HG03575 (cell line): ENCODE measurements around the gene WT1.
"Not testable (repeated sequence)": the region's sequence is repeated elsewhere in the genome, so short reads cannot be mapped to it uniquely, and the experiment has no call there.

ENCODE experiments used
- ATAC-seq: cut with Tn5 transposase; IDR thresholded peaks from one replicate; pipeline ENCODE4 v1.9.1; 2021; ENCODE audit not compliant: unreplicated experiment, insufficient number of reproducible peaks, low FRiP score; ENCODE audit errors: extremely low read depth

The WT1 gene

GRCh38 chr11:32435511-32435941 is at the start of gene WT1:
Gene WT1 (minus strand): TSS chr11:32435539.
- no peak for ATAC-seq

DNA sequence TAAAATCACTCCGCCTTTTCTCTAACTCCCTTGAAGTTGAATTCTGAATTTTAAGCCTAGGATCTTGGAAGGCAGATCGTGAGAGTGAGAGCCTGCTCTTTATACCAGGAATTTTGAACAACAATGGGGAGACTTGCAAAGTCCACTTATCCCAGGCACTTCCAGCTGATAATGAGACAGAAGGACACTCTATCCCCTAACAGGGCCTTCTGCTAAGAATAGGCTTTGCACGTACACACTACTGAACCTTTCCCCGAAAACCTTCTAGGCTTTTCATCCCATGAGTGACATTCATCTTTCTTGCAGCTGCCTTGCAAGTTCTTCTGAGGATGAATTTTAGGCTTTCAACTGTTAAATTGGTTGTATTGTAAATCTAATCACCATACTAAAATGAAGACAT is 44.0 kb upstream of the WT1 start:
- ATAC-seq: no peak

DNA sequence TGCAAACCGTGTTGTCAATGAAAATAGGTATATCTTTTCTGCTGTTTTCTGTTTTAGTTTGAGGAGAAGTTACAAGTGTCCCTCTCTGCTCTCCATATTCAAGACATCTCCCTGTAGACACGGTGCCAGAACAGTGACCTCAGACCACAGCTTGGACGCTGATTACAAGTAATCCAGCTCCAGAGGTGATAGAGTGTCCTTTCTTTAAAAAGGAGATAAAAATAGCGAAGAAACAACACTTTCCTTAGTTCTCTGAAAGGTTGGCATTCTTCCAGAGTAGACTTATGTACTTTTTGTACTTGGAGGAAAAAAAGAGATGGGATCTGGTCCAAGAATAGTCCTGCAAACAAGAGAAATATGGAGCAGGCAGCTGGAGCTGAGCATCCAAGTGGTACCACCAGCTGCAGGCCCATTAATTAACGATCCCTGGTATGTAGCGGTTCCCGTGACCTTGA is 43.0 kb upstream of the WT1 start:
- no peak for ATAC-seq

GRCh38 chr11:32473282-32473909 is 38.1 kb upstream of the WT1 start:
- no peak for ATAC-seq

GRCh38 chr11:32472226-32472625 is 36.9 kb upstream of the WT1 start:
- ATAC-seq: no peak

DNA sequence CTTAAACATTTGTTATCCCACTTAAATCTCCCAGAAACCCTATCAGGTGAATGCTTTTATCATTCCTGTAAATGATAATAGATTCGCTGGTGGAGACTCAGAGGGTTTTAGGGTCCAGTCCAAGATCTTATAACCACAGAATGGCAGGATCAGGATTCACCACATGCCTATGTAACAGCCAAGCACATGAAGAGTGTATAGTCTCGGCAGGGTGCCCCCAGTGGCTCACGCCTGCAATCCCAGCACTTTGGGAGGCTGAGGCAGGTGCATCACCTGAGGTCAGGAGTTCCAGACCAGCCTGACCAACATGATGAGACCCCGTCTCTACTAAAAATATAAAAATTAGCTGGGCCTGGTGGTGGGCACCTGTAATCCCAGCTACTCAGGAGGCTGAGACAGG is 36.2 kb upstream of the WT1 start:
- not testable (repeated sequence) for ATAC-seq

DNA sequence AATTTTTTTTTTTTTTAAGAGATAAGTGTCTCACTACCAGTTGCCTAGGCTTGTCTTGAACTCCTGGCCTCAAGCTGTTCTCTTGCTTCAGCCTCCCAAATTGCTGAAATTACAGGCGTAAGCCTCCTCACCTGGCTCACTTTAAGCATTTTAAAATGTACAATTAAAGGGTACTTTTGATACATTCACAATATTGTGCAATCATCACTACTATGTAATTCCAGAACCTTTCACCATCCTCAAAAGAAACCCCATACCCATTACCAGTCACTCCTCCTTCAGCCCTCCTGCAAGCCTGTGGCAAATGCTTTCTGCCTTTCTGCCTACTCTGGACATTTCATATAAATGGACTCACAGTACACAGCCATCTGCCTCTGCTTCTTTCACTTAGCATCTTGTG is 34.5 kb upstream of the WT1 start:
- ATAC-seq: no peak

DNA sequence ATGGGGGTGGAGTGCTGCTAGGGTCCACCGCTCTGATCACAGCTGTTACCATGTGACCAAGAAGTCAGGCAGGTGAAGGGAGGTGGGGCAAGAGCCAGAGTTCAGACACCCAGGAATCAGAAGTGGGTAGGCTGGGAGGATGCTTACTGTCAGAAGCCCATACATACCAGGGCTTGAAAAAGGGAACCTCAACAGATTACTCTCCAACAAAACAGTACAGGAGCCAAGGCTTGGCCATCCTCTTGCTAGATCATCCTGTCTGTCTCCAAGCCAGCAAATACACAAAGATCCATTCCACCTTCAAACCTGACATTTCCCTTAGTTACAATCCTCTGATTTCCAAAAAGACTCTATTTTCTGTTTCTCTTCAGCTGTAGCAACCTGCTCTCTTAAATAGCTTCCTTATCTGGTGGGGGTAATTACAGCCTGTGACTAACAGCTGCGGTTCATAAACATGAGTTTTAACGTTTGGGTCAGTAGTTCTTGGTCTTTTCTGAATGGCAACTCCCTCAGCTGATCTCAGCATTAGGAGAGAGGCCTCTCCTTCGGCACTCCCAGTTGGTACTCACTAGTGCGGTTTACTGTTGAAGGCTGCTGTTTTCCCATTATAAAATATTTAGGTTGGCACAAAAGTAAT is 31.1 kb upstream of the WT1 start:
- no peak for ATAC-seq

DNA sequence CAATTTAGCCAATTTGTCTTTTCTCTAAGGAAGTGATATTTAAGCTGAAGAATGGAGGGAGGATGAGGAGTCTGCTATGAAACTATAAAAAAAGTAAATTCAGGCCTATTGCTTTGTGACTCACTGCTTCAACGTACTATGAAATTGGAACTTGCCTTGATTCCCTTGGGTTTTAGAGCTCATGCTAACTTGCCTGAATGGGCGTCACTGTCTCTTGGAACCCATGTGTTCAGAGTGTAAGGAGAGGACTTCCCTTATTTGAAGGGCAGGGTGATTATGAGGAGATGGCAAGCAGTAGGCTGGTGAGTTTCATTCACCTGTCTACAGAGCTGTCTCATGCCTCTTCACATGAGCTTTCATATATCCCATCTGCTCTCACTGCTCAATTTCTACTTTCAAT is 28.7 kb upstream of the WT1 start:
- ATAC-seq: no peak

DNA sequence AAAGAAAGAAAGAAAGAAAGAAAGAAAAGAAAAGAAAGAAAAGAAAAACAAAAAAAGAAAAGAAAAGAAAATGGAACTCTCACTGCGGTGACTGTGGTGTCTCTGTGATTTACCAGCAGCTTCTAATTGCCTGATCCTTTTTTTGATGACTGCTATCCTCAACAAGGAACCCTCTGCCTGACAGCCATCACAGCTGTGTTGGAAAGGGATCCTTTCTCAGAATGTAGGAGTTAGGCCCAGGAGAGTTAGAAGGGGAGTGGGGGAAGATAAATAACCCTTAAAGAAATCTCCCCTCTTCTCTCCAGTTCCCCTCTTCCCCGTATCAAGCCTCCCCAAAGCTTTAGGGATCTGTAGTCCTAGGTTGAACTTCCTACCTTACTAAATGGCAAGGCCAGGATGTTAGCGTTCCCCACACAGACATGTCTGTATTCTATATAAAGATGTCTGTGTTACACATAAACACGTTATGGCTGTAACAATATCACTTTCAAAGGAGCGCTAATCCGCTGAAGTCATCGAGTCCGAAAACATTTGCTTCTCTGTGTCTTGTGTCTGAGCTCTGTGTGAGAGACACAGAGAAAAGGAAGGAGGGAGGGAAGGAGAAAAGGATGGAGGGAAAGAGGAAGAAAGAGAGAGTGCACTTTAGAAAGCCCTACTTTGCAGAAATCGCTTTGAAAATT is 26.8 kb upstream of the WT1 start:
- ATAC-seq: no peak

DNA sequence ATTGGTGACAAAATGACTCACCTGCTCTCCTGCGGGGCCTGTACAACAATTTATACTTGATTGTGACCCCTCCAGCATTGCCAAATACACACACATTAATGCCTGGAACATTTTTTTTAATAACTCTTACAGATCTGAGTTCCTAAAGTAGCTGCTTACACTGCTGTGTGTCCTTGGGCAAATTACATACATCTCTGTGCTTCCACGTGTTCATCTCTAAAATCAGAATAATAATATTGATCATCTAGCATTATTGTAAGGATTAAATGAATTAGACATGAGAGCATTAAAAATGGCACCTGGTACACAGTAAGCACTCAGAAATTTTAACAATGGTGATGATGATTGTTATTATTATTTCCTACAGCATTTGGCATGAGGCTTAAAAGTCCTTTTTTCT is 21.5 kb upstream of the WT1 start:
- no peak for ATAC-seq

GRCh38 chr11:32454993-32455392 is 19.7 kb upstream of the WT1 start:
- ATAC-seq: no peak

- ATAC-seq: no peak
These were observed 16.5 kb upstream of the WT1 start for GRCh38 chr11:32451808-32452207.

GRCh38 chr11:32450372-32450771 is 15.0 kb upstream of the WT1 start:
- ATAC-seq: no peak

GRCh38 chr11:32448232-32448631 is 12.9 kb upstream of the WT1 start:
- ATAC-seq: no peak

DNA sequence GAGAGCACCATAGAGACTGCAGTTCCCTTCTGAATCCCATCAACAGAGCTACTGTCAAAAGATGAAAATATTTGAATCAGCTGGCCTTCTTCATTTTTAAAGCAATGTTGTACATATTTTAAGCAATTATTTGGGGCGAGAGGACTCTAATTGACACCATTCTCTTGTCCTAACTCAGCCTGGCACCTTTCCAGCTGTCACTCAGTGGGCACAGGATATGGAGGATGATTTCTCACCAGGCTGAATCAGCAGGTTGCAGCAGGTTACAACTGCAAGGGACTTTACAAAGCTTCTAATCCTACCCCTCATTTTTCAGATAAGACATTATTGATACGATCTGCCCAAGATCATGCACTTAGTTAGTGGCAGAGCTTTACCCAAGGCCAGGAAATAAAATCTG is 11.9 kb upstream of the WT1 start:
- no peak for ATAC-seq

DNA sequence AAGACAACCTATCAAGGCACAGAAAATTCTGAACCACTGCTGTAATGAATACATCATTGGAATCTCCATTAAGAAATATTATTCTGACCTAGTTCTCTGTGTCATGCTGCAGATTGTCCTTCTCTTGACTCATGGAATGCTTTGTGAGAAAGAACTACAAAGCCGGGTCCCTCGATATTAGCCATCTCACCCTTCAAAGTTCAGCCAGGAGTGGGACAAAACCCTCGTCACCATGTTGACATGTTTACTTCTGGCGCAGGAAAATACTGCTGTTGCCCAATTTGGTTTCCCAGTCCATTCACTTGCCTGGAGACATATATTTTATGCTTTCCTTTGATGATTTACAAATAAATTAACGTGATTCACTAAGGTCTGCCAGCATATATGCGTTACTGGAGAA is 10.9 kb upstream of the WT1 start:
- ATAC-seq: no peak

DNA sequence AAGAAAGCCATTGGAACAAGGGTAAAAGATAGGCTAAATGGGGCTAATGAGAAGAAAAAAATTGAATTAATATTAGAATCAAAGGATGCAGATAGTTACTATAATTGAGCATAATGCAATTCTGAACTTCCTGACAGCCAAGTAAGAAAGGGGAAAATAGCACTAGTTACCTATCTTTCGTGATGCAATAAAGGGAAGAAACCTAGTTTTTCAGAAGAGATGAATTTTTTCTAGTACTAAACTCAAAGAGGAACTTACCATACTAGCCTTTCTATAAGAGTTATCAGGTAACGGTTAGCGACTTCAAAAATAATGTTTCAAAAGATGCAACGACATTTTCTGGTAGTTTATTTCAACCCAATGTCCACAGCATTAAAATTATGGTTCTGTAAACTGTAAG is 8.8 kb upstream of the WT1 start:
- no peak for ATAC-seq

DNA sequence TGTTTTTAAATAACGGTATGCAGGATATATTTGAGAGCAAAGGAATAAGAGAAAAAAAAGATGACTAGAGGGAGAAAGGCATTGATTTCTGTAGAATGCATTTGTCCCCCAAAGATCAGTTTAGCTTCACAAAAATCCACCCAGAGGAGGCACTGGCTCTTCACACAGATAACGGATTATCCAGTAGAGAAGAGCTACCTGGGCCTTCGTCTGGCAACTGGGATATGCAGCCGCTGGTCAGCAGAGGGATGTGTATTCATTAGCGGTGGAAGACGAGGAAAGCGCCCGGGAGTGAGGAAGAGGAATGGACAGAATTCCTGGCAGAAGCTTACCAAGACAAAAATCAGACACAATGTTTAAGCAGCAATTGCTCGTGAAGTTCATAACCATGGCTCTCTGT is 5.6 kb upstream of the WT1 start:
- ATAC-seq: no peak

- ATAC-seq: no peak
These were observed 5.1 kb upstream of the WT1 start for GRCh38 chr11:32440312-32440908.
